ENCODE data around the gene SORCS2.

SORCS2 gene

GRCh38 chr4:7621252-7622035 lies 429.1 kb downstream of the SORCS2 start:
- ATAC-seq (ENCODE audit: insufficient read depth, low read depth): no peak
- Histone ChIP-seq H2AFZ (ENCODE audit: low read depth, low read length) (no peak overlapping the region), H3K9ac (ENCODE audit: low read depth, low read length) (no peak overlapping the region), H3K36me3 (ENCODE audit: insufficient read depth, low read length) (no peaks in the 10 kb centered on the region), H3K9me3 (ENCODE audit: insufficient read depth, low read length, severe bottlenecking) (no peaks in the 10 kb centered on the region), H4K20me1 (ENCODE audit: insufficient read depth, low read length) (no peaks in the 10 kb centered on the region), H3K27me3 (ENCODE audit: insufficient read depth, low read length, poor library complexity) (peaks cover 3% of the 10 kb centered on the region), H3K27ac (ENCODE audit: low read length) (no peak overlapping the region), H3K79me2 (ENCODE audit: insufficient read depth, low read length) (no peaks in the 10 kb centered on the region), H3K4me3 (ENCODE audit: low read depth in 1 of 2, low read length in 2 of 2) (no peak overlapping the region), H3K4me1 (ENCODE audit: insufficient read depth, low read length) (no peaks in the 10 kb centered on the region), H3K4me2 (ENCODE audit: insufficient read depth, low read length) (no peak overlapping the region)
- no peak for TF ChIP-seq EZH2 (IDR thresholded peaks at IDR 0.05; ENCODE audit: borderline replicate concordance, low read depth, low read length, severe bottlenecking)
- TF ChIP-seq CTCF (IDR thresholded peaks at IDR 0.05; ENCODE audit: borderline replicate concordance, extremely low read depth, low read length, poor library complexity, severe bottlenecking): no peak
- DNase-seq: no peak

GRCh38 chr4:7622371-7622770 lies 430.0 kb downstream of the SORCS2 start:
- Histone ChIP-seq H3K9ac (ENCODE audit: low read depth, low read length) (no peak overlapping the region), H3K27ac (ENCODE audit: low read length) (no peak overlapping the region), H3K4me3 (ENCODE audit: low read depth in 1 of 2, low read length in 2 of 2) (no peak overlapping the region), H3K36me3 (ENCODE audit: insufficient read depth, low read length) (no peaks in the 10 kb centered on the region), H3K27me3 (ENCODE audit: insufficient read depth, low read length, poor library complexity) (peaks cover 3% of the 10 kb centered on the region), H3K4me1 (ENCODE audit: insufficient read depth, low read length) (no peaks in the 10 kb centered on the region), H3K4me2 (ENCODE audit: insufficient read depth, low read length) (no peak overlapping the region), H3K9me3 (ENCODE audit: insufficient read depth, low read length, severe bottlenecking) (no peaks in the 10 kb centered on the region), H2AFZ (ENCODE audit: low read depth, low read length) (no peak overlapping the region), H4K20me1 (ENCODE audit: insufficient read depth, low read length) (no peaks in the 10 kb centered on the region), H3K79me2 (ENCODE audit: insufficient read depth, low read length) (no peaks in the 10 kb centered on the region)
- DNase-seq: no peak
- TF ChIP-seq EZH2 (IDR thresholded peaks at IDR 0.05; ENCODE audit: borderline replicate concordance, low read depth, low read length, severe bottlenecking) (no peak), CTCF (IDR thresholded peaks at IDR 0.05; ENCODE audit: borderline replicate concordance, extremely low read depth, low read length, poor library complexity, severe bottlenecking) (no peak)
- no peak for ATAC-seq (ENCODE audit: insufficient read depth, low read depth)

GRCh38 chr4:7623468-7623867 lies 431.1 kb downstream of the SORCS2 start:
- no peak for ATAC-seq (ENCODE audit: insufficient read depth, low read depth)
- no peak for DNase-seq
- H3K9ac ChIP-seq (ENCODE audit: low read depth, low read length): no peak overlapping the region
- no peaks in the 10 kb centered on the region for H3K79me2 ChIP-seq (ENCODE audit: insufficient read depth, low read length)
- no peak overlapping the region for H2AFZ ChIP-seq (ENCODE audit: low read depth, low read length)
- H3K4me2 ChIP-seq (ENCODE audit: insufficient read depth, low read length): no peak overlapping the region
- H3K27ac ChIP-seq (ENCODE audit: low read length): no peak overlapping the region
- no peak overlapping the region for H3K4me3 ChIP-seq (ENCODE audit: low read depth in 1 of 2, low read length in 2 of 2)
- peaks cover 3% of the 10 kb centered on the region for H3K27me3 ChIP-seq (ENCODE audit: insufficient read depth, low read length, poor library complexity)
- H3K36me3 ChIP-seq (ENCODE audit: insufficient read depth, low read length): no peaks in the 10 kb centered on the region
- no peak for TF ChIP-seq CTCF (IDR thresholded peaks at IDR 0.05; ENCODE audit: borderline replicate concordance, extremely low read depth, low read length, poor library complexity, severe bottlenecking)
- H3K4me1 ChIP-seq (ENCODE audit: insufficient read depth, low read length): no peaks in the 10 kb centered on the region
- no peaks in the 10 kb centered on the region for H3K9me3 ChIP-seq (ENCODE audit: insufficient read depth, low read length, severe bottlenecking)
- H4K20me1 ChIP-seq (ENCODE audit: insufficient read depth, low read length): no peaks in the 10 kb centered on the region
